Stimulated activated CD4-positive, alpha-beta T cell treated with anti-CD3 and anti-CD28 coated beads, TNF-alpha, amount 100 ng/mL, for 24 hours (primary cell): ENCODE results near the gene HTR2C.
"Not testable (repeated sequence)": the region's sequence is repeated elsewhere in the genome, so short reads cannot be mapped to it uniquely, and the experiment has no call there.

Source experiments
- DNase-seq, 3 experiments: peaks; one replicate each; pipeline ENCODE4 v3.0.0-alpha.2; 2020; ENCODE audit warnings: low read depth in 3 of 3

The HTR2C gene

DNA sequence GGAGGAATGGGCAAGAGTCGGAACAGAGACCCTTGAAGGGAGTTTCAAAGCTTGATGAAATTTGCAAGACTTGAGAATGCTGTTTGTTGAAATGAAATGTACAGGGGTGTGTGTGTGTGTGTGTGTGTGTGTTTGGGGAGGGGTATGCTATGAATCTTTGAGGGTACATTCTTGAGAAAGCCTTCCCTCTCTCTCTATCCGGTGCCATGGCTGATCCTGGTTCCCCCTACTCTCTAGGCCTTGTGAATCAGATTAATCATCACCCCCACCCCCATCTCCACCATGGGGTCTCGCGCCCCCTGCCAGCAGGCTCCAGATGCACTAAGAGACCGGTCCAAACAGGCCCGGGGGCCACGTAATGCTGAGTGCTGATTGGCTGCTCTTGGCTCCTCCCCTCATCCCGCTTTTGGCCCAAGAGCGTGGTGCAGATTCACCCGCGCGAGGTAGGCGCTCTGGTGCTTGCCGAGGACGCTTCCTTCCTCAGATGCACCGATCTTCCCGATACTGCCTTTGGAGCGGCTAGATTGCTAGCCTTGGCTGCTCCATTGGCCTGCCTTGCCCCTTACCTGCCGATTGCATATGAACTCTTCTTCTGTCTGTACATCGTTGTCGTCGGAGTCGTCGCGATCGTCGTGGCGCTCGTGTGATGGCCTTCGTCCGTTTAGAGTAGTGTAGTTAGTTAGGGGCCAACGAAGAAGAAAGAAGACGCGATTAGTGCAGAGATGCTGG is at the start of gene HTR2C:
Gene HTR2C (plus strand): TSS at position 441 of the 729 bp plus-strand sequence. CDS start 142,851 bp downstream, outside the sequence.
- DNase-seq, result no peak

- no peak for DNase-seq
Observed at GRCh38 chrX:114580336-114580735, 3.5 kb upstream of the HTR2C start.

- no peak for DNase-seq
Observed at GRCh38 chrX:114581528-114582263, 2.2 kb upstream of the HTR2C start.

DNA sequence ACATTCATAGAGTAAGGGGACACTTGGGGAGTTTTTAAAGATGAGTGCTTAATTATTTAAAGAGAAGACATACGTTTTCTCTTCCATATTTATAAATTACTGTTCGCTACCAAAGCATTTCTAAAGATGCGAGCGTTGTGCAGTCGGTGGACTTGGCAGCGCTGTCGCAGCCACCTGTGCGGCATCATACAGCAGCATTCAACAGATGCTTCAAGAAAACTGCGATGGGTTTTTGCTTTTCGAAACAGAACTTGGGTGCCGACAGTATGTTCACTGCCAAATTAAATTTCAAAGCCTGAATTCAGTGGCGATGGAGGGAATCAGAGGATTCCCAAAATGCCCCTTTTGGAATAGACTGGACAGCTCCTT is 1.6 kb upstream of the HTR2C start:
- DNase-seq, result no peak

- DNase-seq, result no peak
Observed at GRCh38 chrX:114582698-114583395, 1.0 kb upstream of the HTR2C start.

- DNase-seq, result no peak
Observed at GRCh38 chrX:114584375-114584943, 573 bp downstream of the HTR2C start.

DNA sequence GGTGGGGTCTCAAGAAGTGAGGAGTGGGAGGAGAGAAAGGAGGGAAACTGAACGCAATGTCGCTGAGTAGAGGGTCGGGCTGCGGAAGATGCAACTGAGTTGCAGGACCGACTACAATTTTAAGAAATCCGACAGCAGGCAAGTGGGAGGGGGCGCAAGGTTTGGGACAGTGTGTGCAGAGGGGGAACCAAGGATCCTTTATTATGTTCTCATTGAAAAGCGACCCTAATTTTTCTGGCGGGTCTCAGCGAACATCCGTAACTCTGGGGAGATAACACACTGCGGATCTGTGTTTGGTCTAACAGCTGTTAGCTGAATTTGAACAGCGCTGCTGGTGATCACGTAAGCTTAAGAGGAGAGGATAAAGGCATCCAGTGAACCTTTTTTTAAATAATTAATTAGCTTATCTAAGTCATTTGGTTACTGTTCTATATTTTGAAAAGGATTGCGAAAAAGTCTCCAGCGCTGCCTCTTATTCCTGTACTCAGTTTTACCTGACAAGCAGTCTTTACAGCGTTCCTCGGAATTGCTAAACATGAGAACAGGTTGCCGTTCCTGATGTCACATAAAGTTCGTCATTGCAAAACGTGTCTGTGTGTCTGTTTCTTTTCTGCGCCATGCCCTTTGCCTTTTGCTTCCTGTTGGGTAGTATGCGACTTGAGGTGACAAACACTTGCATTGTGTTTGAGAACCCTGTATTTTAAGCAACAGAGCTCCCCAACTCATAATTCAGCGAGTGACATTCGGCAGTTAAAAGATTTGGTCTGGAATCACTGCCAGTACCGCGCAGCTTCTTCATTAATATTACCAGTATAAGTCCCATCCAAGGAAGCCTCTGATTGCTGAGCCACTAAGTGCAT is 1.3 kb downstream of the HTR2C start:
- no peak for DNase-seq

DNA sequence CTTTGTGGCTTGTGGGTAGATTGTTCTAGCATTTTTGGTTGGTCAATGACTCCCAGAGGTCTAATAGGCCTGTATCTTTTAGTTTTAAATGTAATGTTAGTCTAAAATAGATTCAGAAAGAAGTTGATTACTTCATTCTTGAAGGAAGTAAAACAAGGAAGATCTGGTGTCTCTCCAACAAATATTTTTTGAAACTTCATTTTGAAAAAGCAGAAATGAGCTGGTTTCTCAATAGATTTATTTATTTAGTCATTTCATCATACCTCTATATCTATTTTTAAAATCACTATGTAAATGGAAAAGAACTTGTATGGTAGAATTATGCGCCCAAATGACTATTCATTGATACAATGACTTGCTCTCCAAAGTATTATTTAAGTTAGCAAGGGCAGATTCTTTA is 7.2 kb downstream of the HTR2C start:
- no peak for DNase-seq

GRCh38 chrX:114599305-114599704 is 15.4 kb downstream of the HTR2C start:
- DNase-seq, result no peak

DNA sequence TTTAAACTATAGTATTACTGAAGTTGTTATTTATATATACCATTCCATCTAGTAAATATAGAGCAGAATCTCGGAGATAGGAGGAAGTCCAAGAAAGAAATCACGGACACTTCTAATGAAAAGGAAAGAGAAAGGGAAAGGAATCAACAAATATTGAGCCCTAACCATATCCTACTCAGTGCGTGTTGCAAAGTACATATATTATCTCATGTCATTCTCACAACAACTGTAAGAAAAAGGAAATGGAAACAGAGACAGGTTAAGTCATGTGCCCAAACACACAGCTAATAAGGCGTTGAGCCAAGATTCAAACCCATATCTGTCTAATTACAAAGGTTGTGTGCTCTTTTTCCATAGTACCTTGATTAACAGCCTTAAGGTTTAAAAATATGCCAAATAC is 16.0 kb downstream of the HTR2C start:
- no peak for DNase-seq

DNA sequence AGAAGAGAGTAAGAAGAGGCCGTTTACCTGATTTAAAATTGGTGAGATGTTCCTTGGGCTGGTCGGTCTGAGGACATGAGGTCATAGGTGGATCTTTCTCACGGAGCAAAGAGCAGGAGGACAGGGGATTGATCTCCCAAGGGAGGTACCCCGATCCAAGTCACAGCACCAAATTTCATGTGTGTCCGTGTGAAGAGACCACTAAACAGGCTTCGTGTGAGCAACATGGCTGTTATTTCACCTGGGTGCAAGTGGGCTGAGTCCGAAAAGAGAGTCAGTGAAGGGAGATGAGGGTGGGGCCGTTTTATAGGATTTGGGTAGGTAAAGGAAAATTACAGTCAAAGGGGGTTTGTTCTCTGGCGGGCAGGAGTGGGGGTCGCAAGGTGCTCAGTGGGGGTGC is 22.7 kb downstream of the HTR2C start:
- not testable (repeated sequence) for DNase-seq

DNA sequence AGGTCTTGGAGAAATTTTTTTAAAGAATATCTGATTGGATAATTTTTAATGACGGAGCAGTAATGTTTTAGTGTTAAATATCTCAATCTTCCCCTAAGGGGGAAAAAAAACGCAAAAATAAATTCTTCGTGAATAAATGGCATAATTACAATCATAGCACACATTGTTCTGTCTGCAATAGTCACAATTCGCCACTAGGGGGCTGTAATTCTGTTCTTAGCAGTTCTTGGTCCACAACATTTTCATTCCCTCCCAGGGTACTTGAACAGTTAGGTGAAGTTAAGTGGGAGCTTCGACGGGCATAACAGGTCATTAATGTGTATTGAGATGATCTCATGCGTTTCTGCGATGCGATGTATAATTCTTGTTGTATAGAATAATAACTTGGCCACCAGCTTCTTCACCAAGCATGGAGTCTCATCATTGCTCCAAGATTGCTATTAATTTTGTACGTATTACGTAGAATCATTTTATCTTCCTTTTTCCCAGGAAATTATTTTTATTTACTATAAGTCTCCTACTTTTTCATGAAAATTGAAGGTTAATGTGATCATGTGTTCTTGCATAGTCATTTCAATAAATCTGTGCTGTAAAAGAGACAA is 27.2 kb downstream of the HTR2C start:
- DNase-seq, result no peak

DNA sequence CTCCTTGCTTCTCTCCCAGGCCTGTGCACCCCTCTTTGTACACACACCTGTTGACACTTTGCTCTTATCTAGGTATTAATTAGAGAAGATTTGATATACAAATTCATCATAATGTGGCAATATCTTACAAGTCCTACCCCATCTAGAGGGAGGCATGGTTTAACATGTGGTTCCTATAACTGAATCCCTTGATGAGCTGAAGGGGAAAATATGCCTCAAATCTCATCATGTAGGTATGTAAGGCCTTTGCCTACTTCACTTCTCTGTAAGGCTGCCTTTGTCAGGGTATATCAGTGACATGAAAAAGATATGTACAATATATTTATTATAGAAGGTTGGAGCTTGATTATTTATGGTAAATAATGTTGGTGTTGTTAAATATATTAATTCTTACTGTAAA is 31.9 kb downstream of the HTR2C start:
- DNase-seq, result no peak

DNA sequence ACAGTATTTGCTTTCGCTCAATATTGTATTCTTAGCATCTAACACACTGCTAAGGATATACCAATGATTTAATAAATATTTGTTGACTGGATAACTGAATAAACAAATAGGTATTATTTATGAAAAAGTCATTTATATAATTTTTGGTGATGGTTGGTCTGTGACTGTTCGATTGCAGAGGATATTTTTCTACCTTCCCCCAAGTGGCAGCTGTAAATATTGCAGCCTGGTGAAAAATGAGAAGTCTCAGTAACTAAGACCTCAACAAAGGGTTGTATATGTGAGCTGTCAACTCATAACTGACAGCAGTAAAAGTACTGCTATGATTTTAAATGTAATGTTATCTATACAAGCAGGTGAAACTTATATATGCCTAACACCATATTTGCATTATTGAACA is 36.0 kb downstream of the HTR2C start:
- no peak for DNase-seq

DNA sequence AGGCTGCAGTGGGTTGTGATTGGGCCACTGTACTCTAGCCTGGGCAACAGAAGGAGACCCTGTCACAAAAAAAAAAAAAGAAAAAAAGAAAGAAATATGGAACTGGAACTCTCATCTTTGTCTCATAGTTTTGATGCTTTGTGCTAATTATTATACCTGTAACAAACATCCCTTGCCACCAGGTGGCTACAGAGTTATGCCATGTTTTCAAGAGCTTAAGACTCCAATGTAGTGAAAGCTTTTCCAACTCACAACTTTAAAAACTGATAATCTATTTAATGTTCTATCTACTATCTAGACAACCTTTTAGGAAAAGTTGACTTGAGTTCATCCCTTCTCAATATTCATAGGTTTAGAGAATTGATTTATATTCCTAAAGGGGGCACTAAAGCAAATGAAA is 42.4 kb downstream of the HTR2C start:
- DNase-seq, result no peak

DNA sequence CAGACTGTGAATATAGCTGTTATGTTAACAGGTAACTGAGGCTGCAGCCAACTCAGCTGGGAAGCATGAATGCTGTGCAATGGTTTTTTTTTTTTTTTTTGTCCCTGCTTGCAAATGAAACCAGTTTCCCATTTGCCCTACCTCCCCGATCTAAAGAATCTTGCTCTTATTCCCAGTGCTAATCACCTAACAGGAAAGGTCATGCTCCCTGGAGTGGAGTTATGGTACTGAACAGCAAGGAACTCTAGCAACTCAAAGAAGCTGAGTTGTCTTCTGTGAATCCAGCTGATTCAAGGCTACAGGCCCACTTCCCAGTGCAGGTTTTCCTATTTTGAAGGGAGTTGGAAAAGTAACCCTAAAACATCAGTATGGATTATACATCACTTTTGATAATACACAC is 52.1 kb downstream of the HTR2C start:
- DNase-seq, result no peak

DNA sequence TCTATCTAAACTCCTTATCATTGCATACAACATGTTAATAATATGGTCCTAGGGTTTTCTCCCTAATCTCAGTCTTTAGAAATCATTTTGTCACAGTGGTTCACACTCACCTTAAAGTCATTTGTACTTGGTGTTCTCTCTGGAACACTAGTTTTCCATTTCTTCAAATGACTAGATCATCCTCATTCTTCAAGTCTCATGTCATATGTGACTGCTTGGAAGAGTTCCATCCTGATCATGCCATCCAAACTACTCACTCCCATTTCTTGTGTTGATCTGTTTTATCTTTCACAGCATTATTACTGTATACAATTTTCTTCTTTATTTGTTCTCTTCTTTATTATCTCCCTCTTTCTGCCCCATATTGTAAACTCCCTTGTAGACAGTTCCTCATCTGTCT is 66.5 kb downstream of the HTR2C start:
- DNase-seq, result no peak

DNA sequence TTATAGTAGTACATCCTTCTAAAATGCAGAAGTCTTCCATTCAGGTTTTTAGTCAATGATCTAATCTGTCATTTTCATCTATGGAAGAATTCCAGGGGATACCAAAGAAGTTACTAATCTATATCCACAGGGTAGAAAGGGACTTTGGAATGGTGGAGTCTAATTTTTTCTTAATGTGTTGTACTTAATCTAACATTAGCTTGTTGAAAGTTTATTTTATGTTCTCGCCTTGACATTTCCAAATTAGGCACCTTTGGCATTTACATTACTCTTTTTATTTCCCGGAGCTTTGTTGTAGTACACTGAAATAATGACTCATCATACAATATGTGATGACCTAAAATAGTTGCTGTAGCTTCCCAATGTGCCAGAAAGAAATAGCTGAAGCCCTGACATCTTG is 91.5 kb downstream of the HTR2C start:
- DNase-seq, result no peak

- not testable (repeated sequence) for DNase-seq
Observed at GRCh38 chrX:114700533-114700932, 116.6 kb downstream of the HTR2C start.

- no peak for DNase-seq
Observed at GRCh38 chrX:114709406-114709805, 125.5 kb downstream of the HTR2C start.

DNA sequence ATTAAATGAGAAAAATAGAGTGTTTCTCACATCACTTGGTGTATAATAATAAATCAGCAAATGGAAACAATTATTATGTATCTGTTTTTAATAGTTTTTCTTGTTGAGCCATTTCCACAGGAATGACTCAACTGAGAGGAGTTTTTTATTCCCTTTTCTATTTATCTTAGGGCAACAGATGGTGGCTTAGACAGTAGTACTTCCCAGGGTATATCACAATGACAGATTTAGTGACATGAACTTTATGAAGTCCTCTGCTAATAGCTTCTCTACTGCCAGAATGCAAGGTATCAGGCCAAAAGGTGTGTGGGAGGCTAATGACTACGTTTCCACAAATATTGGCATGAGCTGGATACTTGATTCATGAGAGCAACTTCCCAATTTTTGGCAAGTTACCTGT is 126.7 kb downstream of the HTR2C start:
- DNase-seq, result no peak
